GM12872 (cell line): ENCODE data around the gene ADGRG3.

Source experiments
- CTCF ChIP-seq: IDR thresholded peaks from 3 replicates; pipeline ENCODE4 v1.5.1; 2011; ENCODE audit warnings: low read depth, mild to moderate bottlenecking, low read length, moderate library complexity; ENCODE audit not compliant: insufficient read depth

The ADGRG3 gene

GRCh38 chr16:57697896-57698537, 29.9 kb downstream of the ADGRG3 start:
- TF ChIP-seq CTCF, result no peak

- no peak for TF ChIP-seq CTCF
These were observed 30.8 kb downstream of the ADGRG3 start for GRCh38 chr16:57698812-57699405.

- no peak for TF ChIP-seq CTCF
These were observed 31.4 kb downstream of the ADGRG3 start for GRCh38 chr16:57699481-57699880.

- no peak for TF ChIP-seq CTCF
These were observed 31.8 kb downstream of the ADGRG3 start for GRCh38 chr16:57699899-57700298.

GRCh38 chr16:57700781-57701551, 32.9 kb downstream of the ADGRG3 start:
- no peak for TF ChIP-seq CTCF

- no peak for TF ChIP-seq CTCF
These were observed 33.8 kb downstream of the ADGRG3 start for GRCh38 chr16:57701759-57702371.

GRCh38 chr16:57703416-57704010, 35.4 kb downstream of the ADGRG3 start:
- TF ChIP-seq CTCF, result no peak
